ENCODE data around the gene FBXW5. TPM values are rescaled to one million over a fixed set of nuclear protein-coding genes. Genes with fewer than 3 reads are reported as not detected.

Gene FBXW5
- total and polyA plus RNA-seq, 2 experiments from 2014 or later, result 27.0 to 111 TPM

DNA sequence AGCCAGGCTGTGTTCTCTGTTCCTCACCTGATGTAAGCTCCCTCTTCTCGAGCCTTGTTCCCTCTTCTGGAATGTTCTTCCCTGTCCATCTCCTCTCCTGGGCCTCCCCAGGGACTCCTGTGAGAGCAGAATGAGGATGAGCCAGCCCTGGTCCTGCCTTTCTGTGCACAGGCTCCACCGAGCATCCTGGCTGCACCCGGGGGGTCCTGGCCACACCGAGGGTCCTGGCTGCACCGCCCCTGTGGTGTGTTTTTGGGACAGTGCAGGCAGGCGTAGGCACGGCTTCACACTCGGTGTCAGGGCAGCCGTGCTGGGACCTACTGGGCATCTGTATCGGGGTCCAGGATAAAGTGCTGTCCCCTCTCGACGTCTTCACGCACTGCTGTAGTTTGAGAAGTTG, 17.8 kb downstream of the FBXW5 start:
- no peak for ATAC-seq

DNA sequence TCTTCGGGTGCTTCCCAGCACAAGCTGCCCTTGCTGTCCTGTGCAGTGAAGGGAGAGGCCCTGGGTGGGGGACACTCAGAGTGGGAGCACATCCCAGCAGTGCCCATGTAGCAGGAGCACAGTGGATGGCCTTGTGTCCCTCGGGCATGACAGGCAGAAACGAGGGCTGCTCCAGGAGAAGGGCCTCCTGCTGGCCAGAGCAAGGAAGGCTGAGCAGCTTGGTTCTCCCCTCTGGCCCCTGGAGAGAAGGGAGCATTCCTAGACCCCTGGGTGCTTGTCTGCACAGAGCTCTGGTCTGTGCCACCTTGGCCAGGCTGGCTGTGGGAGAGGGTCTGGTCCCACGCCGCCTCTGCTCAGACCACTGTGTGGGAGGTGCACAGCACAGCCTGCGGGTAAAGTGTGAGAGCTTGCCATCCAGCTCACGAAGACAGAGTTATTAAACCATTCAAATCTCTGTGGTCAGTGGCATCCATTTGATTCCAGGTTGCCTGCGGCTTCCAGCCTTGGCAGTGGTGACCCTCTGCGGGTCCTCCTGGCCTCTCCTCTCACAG, 18.3 kb downstream of the FBXW5 start:
- no peaks in the 10 kb centered on the region for H3K27me3 ChIP-seq (ENCODE audit: insufficient read depth)
- H3K36me3 Mint-ChIP-seq (ENCODE audit: low read depth), result peaks cover 45% of the 10 kb centered on the region
- no peak overlapping the region for H3K4me2 ChIP-seq
- 0 out of 2 replicates have a peak, but pooled peaks cover 5% of the 10 kb centered on the region for H3F3A ChIP-seq (replicated peaks; ENCODE audit: low read depth)
- no peaks in the 10 kb centered on the region for H3K4me1 Mint-ChIP-seq
- peaks cover 3% of the 10 kb centered on the region; the same call in 1 of the 2 replicates for H3K36me3 ChIP-seq (ENCODE audit: insufficient read depth)
- H3K27ac Mint-ChIP-seq, result no peak overlapping the region
- H3K4me3 ChIP-seq, result no peak overlapping the region
- H3K4me3 Mint-ChIP-seq, result no peak overlapping the region
- 0 out of 2 replicates have a peak, but pooled peaks cover 3% of the 10 kb centered on the region for H4K20me1 ChIP-seq (replicated peaks; ENCODE audit: insufficient read depth)
- 0 out of 2 replicates have a peak, but pooled peaks cover 1% of the 10 kb centered on the region for H3K79me2 ChIP-seq (replicated peaks; ENCODE audit: insufficient read depth)
- peaks cover 5% of the 10 kb centered on the region for H3K27me3 Mint-ChIP-seq (ENCODE audit: insufficient read depth, low read depth, poor library complexity)
- H3K4me1 ChIP-seq (ENCODE audit: insufficient read depth), result no peaks in the 10 kb centered on the region
- DNase-seq (ENCODE audit: low spot score), result no peak
- no peak overlapping the region for H3K27ac ChIP-seq (ENCODE audit: low read depth)
- peak; percentile 37; the same call in 2 of the 3 replicates for ATAC-seq
- H3K9me3 Mint-ChIP-seq, result no peaks in the 10 kb centered on the region; the same call in 2 of the 3 replicates
- H3K9me2 ChIP-seq (ENCODE audit: insufficient read depth), result no peaks in the 10 kb centered on the region
- H2AFZ ChIP-seq, result no peak overlapping the region
- TF ChIP-seq EZH2 (IDR thresholded peaks at IDR 0.05; ENCODE audit: low read depth, unreplicated experiment) (no peak), STAT1 (IDR thresholded peaks at IDR 0.05; ENCODE audit: unreplicated experiment) (no peak)
- TF ChIP-seq, protein P1, sequence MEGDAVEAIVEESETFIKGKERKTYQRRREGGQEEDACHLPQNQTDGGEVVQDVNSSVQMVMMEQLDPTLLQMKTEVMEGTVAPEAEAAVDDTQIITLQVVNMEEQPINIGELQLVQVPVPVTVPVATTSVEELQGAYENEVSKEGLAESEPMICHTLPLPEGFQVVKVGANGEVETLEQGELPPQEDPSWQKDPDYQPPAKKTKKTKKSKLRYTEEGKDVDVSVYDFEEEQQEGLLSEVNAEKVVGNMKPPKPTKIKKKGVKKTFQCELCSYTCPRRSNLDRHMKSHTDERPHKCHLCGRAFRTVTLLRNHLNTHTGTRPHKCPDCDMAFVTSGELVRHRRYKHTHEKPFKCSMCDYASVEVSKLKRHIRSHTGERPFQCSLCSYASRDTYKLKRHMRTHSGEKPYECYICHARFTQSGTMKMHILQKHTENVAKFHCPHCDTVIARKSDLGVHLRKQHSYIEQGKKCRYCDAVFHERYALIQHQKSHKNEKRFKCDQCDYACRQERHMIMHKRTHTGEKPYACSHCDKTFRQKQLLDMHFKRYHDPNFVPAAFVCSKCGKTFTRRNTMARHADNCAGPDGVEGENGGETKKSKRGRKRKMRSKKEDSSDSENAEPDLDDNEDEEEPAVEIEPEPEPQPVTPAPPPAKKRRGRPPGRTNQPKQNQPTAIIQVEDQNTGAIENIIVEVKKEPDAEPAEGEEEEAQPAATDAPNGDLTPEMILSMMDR (conservative IDR thresholded peaks at IDR 0.05; ENCODE audit: low read depth in 2 of 2), result no peak

More for the DNA sequence above, 17.8 kb downstream of the FBXW5 start:
- Mint-ChIP-seq H3K27ac (no peak overlapping the region), H3K27me3 (ENCODE audit: insufficient read depth, low read depth, poor library complexity) (peaks cover 5% of the 10 kb centered on the region), H3K4me1 (no peaks in the 10 kb centered on the region), H3K36me3 (ENCODE audit: low read depth) (peaks cover 46% of the 10 kb centered on the region), H3K9me3 (no peaks in the 10 kb centered on the region; the same call in 2 of the 3 replicates), H3K4me3 (no peak overlapping the region; the same call in 2 of the 3 replicates)
- TF ChIP-seq CREB1 (CRISPR knock-in tag; IDR thresholded peaks at IDR 0.05; ENCODE audit: low read depth) (no peak), EZH2phosphoT487 (IDR thresholded peaks at IDR 0.05; ENCODE audit: unreplicated experiment) (no peak), ZNF331 (CRISPR knock-in tag; IDR thresholded peaks at IDR 0.05; ENCODE audit: low read depth) (no peak), ZNF114 (CRISPR knock-in tag; IDR thresholded peaks at IDR 0.05) (no peak), NANOG (IDR thresholded peaks at IDR 0.05; ENCODE audit: borderline replicate concordance) (no peak), POLR2AphosphoS5 (IDR thresholded peaks at IDR 0.05; ENCODE audit: low read depth) (no peak), JUNB (IDR thresholded peaks at IDR 0.05; ENCODE audit: unreplicated experiment) (no peak)
- TF ChIP-seq, protein P2, sequence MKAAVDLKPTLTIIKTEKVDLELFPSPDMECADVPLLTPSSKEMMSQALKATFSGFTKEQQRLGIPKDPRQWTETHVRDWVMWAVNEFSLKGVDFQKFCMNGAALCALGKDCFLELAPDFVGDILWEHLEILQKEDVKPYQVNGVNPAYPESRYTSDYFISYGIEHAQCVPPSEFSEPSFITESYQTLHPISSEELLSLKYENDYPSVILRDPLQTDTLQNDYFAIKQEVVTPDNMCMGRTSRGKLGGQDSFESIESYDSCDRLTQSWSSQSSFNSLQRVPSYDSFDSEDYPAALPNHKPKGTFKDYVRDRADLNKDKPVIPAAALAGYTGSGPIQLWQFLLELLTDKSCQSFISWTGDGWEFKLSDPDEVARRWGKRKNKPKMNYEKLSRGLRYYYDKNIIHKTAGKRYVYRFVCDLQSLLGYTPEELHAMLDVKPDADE (IDR thresholded peaks at IDR 0.05), result no peak
- TF ChIP-seq, protein P3, sequence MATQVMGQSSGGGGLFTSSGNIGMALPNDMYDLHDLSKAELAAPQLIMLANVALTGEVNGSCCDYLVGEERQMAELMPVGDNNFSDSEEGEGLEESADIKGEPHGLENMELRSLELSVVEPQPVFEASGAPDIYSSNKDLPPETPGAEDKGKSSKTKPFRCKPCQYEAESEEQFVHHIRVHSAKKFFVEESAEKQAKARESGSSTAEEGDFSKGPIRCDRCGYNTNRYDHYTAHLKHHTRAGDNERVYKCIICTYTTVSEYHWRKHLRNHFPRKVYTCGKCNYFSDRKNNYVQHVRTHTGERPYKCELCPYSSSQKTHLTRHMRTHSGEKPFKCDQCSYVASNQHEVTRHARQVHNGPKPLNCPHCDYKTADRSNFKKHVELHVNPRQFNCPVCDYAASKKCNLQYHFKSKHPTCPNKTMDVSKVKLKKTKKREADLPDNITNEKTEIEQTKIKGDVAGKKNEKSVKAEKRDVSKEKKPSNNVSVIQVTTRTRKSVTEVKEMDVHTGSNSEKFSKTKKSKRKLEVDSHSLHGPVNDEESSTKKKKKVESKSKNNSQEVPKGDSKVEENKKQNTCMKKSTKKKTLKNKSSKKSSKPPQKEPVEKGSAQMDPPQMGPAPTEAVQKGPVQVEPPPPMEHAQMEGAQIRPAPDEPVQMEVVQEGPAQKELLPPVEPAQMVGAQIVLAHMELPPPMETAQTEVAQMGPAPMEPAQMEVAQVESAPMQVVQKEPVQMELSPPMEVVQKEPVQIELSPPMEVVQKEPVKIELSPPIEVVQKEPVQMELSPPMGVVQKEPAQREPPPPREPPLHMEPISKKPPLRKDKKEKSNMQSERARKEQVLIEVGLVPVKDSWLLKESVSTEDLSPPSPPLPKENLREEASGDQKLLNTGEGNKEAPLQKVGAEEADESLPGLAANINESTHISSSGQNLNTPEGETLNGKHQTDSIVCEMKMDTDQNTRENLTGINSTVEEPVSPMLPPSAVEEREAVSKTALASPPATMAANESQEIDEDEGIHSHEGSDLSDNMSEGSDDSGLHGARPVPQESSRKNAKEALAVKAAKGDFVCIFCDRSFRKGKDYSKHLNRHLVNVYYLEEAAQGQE (IDR thresholded peaks at IDR 0.05; ENCODE audit: unreplicated experiment), result no peak
- no peak overlapping the region for H3K4me3 ChIP-seq
- H3F3A ChIP-seq (replicated peaks; ENCODE audit: low read depth), result 0 out of 2 replicates have a peak, but pooled peaks cover 5% of the 10 kb centered on the region
- no peaks in the 10 kb centered on the region for H3K9me2 ChIP-seq (ENCODE audit: insufficient read depth)
- 0 out of 2 replicates have a peak, but pooled peaks cover 4% of the 10 kb centered on the region for H3K79me2 ChIP-seq (replicated peaks; ENCODE audit: insufficient read depth)
- 0 out of 2 replicates have a peak, but pooled peaks cover 3% of the 10 kb centered on the region for H4K20me1 ChIP-seq (replicated peaks; ENCODE audit: insufficient read depth)
- H3K27ac ChIP-seq (ENCODE audit: low read depth), result no peak overlapping the region
- no peak overlapping the region for H2AFZ ChIP-seq
- no peaks in the 10 kb centered on the region for H3K27me3 ChIP-seq (ENCODE audit: insufficient read depth)
- no peak for DNase-seq (ENCODE audit: low spot score)
- H3K4me2 ChIP-seq, result no peak overlapping the region
- H3K4me1 ChIP-seq (ENCODE audit: insufficient read depth), result no peaks in the 10 kb centered on the region
- peaks cover 3% of the 10 kb centered on the region; the same call in 1 of the 2 replicates for H3K36me3 ChIP-seq (ENCODE audit: insufficient read depth)
